Mononuclear cell (primary cell): ENCODE measurements around the gene SEC23B. TPM values are rescaled to one million over a fixed set of nuclear protein-coding genes. Genes with fewer than 3 reads are reported as not detected.
"Not testable (repeated sequence)": the region's sequence is repeated elsewhere in the genome, so short reads cannot be mapped to it uniquely, and the experiment has no call there.

Experiments used
- H3K27me3 ChIP-seq: 2 replicates; pipeline ENCODE4 v1.6.0; 2011; ENCODE audit warnings: low read length, control low read depth; ENCODE audit not compliant: insufficient read depth
- H3K4me1 ChIP-seq: 2 replicates; pipeline ENCODE4 v1.5.1; 2011; ENCODE audit warnings: mild to moderate bottlenecking, low read length, control low read depth; ENCODE audit not compliant: insufficient read depth
- H3K4me3 ChIP-seq: 2 replicates; pipeline ENCODE4 v1.5.1; 2011; ENCODE audit warnings: mild to moderate bottlenecking, low read length, moderate library complexity
- H3K9me3 ChIP-seq: 2 replicates; pipeline ENCODE4 v1.5.1; 2011; ENCODE audit warnings: low read depth, mild to moderate bottlenecking, control low read depth, low read length
- total RNA-seq: library from RNA; depleted of rRNA; stranded (reverse); fragments of >200 nt; gene quantifications from one replicate; pipeline ENCODE4 v1.2.3, GENCODE V29; 2012

SEC23B gene
- total RNA-seq, result 25.0 TPM

DNA sequence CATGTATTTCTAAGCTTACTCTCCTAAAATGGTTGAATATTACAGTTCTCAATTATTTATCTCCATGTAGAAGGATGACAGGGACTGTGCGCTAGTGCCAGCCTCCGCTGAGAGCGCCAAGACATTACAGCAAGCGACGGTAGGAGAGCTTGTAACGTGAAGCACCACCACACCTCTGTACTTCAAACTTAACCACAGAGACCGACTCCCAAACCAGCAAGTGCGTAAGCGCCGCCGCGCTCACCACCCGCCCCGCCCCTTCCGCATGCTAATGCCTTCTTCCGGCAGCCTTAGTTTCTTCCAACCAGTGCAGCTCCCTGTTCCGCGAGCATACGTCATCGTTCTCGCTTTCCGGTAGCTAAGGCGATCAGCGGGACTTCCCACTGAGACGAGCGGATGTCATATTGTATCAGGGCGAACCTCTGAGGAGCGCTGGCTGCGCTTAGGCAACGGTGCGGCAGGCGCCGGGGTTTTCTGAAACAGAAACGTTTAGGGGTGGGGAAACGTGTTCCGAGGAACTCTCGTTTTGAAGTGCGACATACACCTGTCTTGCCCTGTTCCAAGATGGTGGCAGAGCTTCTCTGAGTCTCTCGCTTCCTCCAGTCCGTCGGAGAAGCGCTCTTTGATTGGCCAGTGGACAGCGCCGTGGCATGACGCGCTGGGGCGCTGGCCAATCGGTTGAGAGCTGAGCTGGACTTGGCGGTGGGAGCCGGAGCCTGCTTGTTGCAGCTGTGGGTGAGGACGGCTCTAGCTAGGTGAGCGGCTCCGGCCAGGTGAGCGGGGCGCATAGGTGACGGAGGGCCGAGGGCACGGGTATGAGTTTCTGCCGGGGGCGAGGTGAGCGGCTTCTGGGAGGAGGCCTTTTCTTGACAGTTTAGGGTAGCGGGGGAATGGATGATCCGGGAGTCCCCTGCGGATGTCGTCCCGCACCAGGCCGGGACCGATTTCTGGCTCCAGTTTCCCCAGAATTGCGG lies at the start of gene SEC23B:
SEC23B (plus strand) TSS at position 723 of the 974 bp plus-strand sequence. CDS start 2,896 bp downstream, outside the sequence.
- H3K9me3 ChIP-seq, result no peaks in the 10 kb centered on the region
- H3K4me1 ChIP-seq, result peaks cover 39% of the 10 kb centered on the region
- H3K27me3 ChIP-seq, result no peaks in the 10 kb centered on the region
- peak within 1 kb of the TSS; percentile 67 for H3K4me3 ChIP-seq

DNA sequence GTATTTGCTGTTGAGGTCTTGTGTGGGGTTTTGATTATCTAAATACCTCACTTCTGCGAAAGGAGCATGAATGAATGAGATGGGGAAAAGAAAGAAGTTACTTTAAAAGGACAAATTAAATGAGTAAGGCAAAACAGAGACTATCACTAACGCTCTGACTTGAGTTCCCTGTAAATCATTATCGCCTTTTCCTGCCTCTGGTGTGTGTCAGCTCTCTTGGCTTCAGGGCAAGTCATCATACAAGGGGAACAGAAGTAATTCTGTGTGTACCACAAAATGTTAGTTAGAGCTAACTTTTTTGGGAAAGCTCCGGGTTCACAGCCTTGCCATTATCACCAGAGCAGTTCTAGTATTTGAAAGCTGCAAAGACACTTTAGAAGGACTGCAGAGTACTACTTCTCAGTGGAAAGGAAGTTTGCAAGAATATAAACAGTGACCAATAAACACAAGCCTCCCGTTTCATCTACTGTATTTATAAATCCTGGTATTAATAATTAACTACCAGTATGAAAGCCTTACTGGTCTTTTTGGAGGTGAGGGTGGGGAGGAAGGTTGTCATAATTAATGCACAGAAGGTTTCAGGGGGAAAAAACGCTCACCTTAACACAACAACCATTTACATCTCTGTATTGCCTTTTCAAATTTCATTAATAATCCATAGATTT lies 42.1 kb upstream of the SEC23B start:
- Histone ChIP-seq H3K4me3 (no peak overlapping the region), H3K4me1 (peaks cover 16% of the 10 kb centered on the region), H3K27me3 (no peaks in the 10 kb centered on the region), H3K9me3 (no peaks in the 10 kb centered on the region)

DNA sequence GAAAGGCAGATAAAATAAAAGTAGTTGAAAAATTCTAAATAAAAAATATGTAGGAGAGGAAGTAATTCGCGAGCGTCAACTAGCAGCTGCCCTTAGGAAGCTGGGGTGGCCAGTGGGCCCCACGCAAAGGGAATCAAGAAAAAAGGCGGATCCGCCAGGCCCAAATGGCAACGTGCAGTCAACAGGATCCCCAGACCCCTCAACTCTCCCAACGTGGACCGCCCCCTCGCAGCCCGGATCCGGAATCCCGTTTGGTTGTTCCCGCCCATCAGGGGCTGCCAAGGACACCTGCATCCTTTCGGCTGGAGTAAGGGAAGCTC lies 41.2 kb upstream of the SEC23B start:
- Histone ChIP-seq H3K4me3 (peak overlapping the region; percentile 89), H3K27me3 (no peaks in the 10 kb centered on the region), H3K4me1 (peaks cover 16% of the 10 kb centered on the region), H3K9me3 (no peaks in the 10 kb centered on the region)

DNA sequence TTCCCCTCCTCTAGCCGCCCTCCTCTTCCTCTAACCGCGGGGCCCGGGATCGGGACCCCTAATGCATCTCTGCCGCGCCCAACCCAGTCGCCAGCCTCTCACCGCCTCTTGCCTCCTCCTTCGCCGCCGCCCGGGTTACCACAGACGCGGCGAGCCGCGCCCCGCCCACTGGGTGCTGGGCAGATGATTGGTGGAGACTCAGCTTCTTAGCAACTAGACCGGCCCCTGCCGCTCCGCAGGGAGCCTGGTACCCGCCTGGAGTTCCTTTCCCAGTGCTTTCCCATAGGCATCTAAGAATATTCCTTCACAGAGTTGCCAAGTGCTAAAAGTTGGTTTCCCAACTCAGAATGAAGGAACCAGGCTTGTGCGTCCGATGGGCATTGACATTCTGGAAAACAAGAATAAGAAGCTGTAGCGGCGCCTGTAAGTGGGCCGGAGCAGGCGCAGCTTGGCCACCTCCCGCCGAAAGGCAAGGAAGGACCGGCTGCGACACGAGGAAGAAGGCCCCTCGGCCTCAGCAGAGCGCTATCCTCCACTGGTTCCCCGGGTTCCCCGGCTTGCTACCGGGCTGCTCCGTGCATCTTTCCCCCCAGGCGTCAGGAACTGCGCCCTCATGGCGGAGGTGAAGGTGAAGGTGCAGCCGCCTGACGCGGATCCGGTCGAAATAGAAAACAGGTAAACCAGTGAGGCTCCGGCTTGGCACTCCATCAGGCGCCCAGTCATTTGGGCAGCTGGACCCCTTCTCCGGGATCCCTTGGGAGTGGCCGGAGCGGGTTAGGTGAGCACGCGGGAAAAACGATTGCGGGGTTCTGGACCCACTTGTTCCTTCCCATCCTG lies 40.6 kb upstream of the SEC23B start, which contains the start of the genes DZANK1 and POLR3F:
DZANK1 (minus strand) TSS at position 137 of the 837 bp plus-strand sequence. CDS start 1,672 bp downstream, outside the sequence.
POLR3F (plus strand) TSS at position 497 of the 837 bp plus-strand sequence; CDS start at position 614, 117 bp downstream.
- Histone ChIP-seq H3K9me3 (no peaks in the 10 kb centered on the region), H3K4me1 (peaks cover 16% of the 10 kb centered on the region), H3K4me3 (peak within 1 kb of the TSS; percentile 89), H3K27me3 (no peaks in the 10 kb centered on the region)

DNA sequence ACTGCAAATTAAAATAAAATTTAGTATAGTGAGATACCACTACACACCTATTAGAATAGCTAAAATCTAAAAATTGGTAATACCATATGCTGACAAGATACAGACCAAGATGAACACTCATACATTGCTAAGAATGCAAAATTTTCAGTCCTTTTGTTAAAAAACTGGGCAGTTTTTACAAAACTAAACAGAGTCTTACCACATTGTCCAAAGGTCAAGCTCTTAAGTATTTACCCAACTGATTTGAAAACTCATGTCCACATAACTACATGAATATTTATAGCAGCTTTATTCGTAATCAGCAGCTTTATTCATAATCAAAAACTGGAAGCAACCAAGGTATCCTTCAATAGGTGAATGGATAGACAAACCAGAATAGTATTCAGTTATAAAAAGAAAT lies 30.5 kb upstream of the SEC23B start:
- Histone ChIP-seq H3K4me3 (no peak overlapping the region), H3K27me3 (no peaks in the 10 kb centered on the region), H3K9me3 (no peaks in the 10 kb centered on the region), H3K4me1 (no peaks in the 10 kb centered on the region)

DNA sequence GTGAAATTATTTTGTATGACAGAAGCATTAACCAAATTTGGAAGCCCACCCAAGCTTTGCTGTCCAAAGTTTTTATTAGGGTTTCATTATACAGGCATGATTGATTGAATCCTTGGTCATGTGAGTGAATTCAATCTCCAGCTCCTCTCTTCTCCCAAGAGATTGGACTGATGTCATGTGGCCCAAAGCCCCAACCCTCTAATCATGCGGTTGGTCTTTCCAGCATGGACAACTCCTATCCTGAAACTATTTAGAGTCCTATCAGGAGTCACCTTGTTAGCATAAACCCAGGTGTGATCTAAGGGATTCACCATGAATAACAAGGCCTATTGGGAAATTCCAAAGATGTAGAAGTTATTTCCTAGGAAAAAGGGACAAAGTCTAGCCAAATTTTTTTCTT lies 29.9 kb upstream of the SEC23B start:
- Histone ChIP-seq H3K27me3 (no peaks in the 10 kb centered on the region), H3K4me1 (no peaks in the 10 kb centered on the region), H3K9me3 (no peaks in the 10 kb centered on the region), H3K4me3 (no peak overlapping the region)

DNA sequence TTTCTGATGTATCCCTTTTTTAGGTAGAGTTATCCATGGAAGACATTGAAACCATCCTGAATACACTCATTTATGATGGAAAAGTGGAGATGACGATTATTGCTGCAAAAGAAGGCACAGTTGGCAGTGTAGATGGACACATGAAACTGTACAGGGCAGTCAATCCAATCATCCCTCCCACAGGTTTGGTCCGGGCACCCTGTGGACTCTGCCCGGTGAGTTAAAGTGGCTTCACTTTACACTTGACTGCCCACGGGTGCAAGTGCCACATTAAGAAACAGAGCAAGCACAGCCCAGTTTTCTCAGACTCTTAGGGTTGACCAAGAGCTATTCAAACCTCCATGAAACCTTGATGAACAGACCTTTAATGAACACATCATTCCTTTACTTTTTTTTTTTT lies 26.1 kb upstream of the SEC23B start:
- Histone ChIP-seq H3K4me3 (no peak overlapping the region), H3K4me1 (no peaks in the 10 kb centered on the region), H3K27me3 (no peaks in the 10 kb centered on the region), H3K9me3 (no peaks in the 10 kb centered on the region)

DNA sequence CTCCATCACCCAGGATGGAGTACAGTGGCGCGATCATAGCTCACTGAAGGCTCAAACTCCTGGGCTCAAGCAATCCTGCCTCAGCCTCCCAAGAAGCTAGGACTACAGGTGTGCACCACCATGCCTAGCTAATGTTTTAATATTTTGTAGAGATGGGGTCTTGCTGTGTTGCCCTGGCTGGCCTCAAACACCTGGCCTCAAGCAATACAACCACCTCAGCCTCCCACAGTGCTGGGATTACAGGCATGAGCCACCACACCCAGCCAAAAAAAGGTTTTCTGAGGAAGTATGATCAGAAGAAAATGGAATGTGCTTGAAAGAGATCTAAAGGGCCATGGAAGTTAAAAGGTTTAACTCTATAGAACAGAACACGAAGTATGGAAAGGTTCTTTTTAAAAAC lies 19.4 kb upstream of the SEC23B start:
- Histone ChIP-seq H3K4me3 (no peak overlapping the region), H3K27me3 (no peaks in the 10 kb centered on the region), H3K9me3 (no peaks in the 10 kb centered on the region), H3K4me1 (peaks cover 2% of the 10 kb centered on the region)

DNA sequence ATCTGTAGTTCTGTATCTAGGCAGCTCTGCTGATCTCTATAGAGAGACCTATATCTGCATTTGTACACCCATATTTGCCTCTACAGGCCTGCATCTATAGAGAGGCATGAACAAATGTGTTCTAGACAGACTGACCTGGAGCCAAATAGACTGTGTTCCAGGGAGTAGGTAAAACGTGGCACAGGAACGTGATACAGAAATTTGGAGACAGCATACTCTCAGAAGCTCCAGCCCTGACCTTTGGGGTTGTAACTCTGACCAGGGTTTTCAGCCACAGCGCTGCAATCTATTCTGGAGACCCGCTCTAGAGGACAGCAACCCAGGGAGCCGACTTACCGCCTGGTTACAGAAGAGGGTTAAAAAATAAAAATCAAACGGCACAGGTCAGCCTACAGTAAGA lies 11.7 kb upstream of the SEC23B start:
- no peaks in the 10 kb centered on the region for H3K9me3 ChIP-seq
- H3K4me3 ChIP-seq, result no peak overlapping the region
- H3K27me3 ChIP-seq, result no peaks in the 10 kb centered on the region
- peaks cover 24% of the 10 kb centered on the region for H3K4me1 ChIP-seq

DNA sequence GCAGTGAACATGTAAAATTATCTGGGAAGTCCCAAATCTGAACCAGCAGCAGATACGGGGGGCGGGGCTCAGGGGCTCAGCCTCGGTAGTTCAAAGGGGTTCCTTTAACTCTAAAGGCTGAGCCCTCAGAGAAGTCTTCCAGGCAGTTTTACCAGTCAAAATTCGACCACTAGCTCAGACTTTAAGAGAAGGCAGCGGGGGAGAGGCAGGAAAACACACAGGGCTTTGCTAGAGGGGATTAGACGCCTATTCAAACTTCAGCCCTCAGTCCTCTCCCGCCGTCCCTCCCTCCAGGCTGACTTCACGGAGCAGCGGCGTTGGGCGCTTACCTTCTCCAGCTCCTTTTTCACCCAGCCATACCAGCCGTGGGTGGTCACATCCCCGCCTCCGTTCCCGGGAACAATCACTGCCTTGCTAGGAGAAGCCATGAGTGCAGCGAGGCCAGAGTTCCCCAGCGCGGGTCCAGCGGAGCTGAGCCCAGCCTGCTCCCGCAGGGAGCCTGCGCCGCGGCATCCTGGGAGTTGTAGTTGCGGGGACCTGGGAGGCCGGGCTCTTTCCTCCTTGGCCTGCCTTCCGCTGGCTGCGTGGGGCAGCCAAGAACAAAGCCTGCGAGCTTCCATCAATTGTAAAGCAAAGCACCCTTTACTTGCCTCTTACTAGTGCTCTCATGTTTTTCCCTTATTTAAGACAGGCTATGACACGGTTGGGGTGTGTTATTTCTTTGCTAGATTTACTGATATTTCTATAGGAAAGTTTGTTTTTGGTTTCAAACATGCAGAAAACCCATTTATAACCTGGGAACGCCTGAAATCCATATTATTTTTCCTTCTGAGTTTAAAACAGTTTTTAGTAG lies 10.8 kb upstream of the SEC23B start, which contains the start of gene RBBP9:
RBBP9 (minus strand) TSS at position 486 of the 853 bp plus-strand sequence; CDS start at position 428, 58 bp downstream.
- no peaks in the 10 kb centered on the region for H3K27me3 ChIP-seq
- H3K4me1 ChIP-seq, result peaks cover 24% of the 10 kb centered on the region
- no peaks in the 10 kb centered on the region for H3K9me3 ChIP-seq
- H3K4me3 ChIP-seq, result peak within 1 kb of the TSS; percentile 87

DNA sequence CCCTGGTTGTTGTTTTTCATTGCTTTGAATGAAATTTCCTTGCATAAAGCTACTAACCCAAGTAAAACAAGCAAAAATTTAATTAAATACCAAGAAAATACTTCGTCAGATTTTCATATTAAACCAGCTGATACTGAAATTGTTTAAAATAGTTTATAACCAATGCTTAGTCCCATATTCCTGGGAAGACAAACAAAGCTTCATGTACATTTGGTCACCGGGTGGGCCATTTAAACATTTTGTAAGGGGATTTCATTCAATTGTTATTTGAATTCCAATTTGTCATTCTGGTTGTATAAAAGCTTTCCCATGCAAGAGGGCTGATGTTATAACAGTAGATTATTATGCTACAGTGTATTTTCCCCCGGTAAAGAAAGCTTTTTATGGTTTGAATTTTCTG lies 10.1 kb upstream of the SEC23B start:
- H3K27me3 ChIP-seq, result no peaks in the 10 kb centered on the region
- peaks cover 24% of the 10 kb centered on the region for H3K4me1 ChIP-seq
- no peaks in the 10 kb centered on the region for H3K9me3 ChIP-seq
- H3K4me3 ChIP-seq, result no peak overlapping the region

DNA sequence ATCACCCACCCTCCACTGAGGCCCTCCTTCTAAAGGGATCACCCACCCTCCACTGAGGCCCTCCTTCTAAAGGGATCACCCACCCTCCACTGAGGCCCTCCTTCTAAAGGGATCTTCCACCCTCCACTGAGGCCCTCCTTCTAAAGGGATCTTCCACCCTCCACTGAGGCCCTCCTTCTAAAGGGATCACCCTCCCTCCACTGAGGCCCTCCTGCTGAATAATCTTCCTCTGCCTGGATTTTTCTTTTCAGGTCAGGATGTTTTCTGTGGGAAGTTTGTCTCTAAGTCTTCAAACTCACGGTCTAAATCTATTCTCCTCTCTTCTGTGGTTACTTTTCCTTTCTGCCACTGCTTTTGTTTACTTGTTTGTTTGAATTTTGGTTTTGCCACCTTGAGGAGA lies 6.1 kb upstream of the SEC23B start:
- not testable (repeated sequence) for H3K4me1 ChIP-seq, H3K9me3 ChIP-seq, H3K4me3 ChIP-seq, H3K27me3 ChIP-seq

DNA sequence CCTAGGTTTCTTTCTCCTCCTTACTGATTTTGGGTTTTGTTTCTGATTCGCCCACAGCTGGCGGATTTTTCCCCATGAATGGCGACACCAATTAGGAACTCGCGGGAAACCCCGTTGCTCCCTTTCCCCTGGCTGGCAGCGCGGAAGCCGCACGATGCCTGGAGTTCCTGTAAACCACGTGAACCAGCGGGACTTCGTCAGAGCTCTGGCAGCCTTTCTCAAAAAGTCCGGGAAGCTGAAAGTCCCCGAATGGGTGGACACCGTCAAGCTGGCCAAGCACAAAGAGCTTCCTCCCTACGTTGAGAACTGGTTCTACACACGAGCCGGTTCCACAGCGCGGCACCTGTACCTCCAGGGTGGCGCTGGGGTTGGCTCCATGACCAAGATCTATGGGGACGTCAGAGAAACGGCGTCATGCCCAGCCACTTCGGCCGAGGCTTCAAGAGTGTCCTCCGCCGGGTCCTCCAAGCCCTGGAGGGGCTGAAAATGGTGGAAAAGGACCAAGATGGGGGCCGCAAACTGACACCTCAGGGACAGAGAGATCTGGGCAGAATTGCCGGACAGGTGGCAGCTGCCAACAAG lies 3.2 kb upstream of the SEC23B start:
- Histone ChIP-seq H3K9me3 (no peaks in the 10 kb centered on the region), H3K4me1 (peaks cover 18% of the 10 kb centered on the region), H3K4me3 (no peak overlapping the region), H3K27me3 (no peaks in the 10 kb centered on the region)

DNA sequence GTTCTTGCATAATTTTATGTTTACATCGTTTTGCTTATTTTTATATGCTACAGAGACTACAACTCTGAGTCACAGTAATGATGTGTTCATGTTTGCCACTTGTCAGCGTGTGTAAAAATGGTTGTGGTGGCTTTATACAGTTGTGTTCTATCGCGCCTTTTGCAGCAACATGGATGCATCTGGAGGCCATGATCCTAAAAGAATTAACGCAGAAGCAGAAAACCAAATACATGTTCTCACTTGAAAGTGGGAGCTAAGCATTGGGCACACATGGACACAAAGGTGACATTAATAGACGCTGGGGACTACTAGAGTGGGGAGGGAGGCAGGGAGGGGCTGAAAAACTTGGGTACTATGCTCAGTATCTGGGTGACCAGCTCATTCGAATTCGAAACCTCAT lies 996 bp upstream of the SEC23B start:
- H3K4me1 ChIP-seq, result peaks cover 36% of the 10 kb centered on the region
- no peaks in the 10 kb centered on the region for H3K27me3 ChIP-seq
- H3K4me3 ChIP-seq, result peak overlapping the region; percentile 67
- no peaks in the 10 kb centered on the region for H3K9me3 ChIP-seq
